ENCODE measurements around the gene CKMT2. TPM values are rescaled to one million over a fixed set of nuclear protein-coding genes. Genes with fewer than 3 reads are reported as not detected.

CKMT2 gene
- total RNA-seq, 1 donor from 2014 or later = 1,824 TPM

GRCh38 chr5:81242906-81243436 lies 9.8 kb downstream of the CKMT2 start:
- no peak for TF ChIP-seq CTCF (IDR thresholded peaks at IDR 0.05; ENCODE audit: borderline replicate concordance)
- intact Hi-C loops (cut with micrococcal nuclease) = no loop called here
- H3K36me3 ChIP-seq = peaks cover 34% of the 10 kb centered on the region
- no peaks in the 10 kb centered on the region for H3K27me3 ChIP-seq (ENCODE audit: low read depth)
- peak overlapping the region; percentile 97 for H3K27ac ChIP-seq (replicated peaks)
- no peaks in the 10 kb centered on the region for H3K9me3 ChIP-seq (replicated peaks)
- DNase-seq = no peak
- peak overlapping the region; percentile 70 for H3K4me3 ChIP-seq
- peaks cover 94% of the 10 kb centered on the region for H3K4me1 ChIP-seq

GRCh38 chr5:81244451-81244850 lies 11.3 kb downstream of the CKMT2 start:
- peaks cover 100% of the 10 kb centered on the region for H3K4me1 ChIP-seq
- peak overlapping the region; percentile 97 for H3K27ac ChIP-seq (replicated peaks)
- no peaks in the 10 kb centered on the region for H3K27me3 ChIP-seq (ENCODE audit: low read depth)
- no peak for DNase-seq
- peak overlapping the region; percentile 70 for H3K4me3 ChIP-seq
- peaks cover 34% of the 10 kb centered on the region for H3K36me3 ChIP-seq
- no peak for TF ChIP-seq CTCF (IDR thresholded peaks at IDR 0.05; ENCODE audit: borderline replicate concordance)
- H3K9me3 ChIP-seq (replicated peaks) = no peaks in the 10 kb centered on the region
- intact Hi-C loops (cut with micrococcal nuclease) = no loop called here

- peaks cover 36% of the 10 kb centered on the region for H3K36me3 ChIP-seq
- peak overlapping the region; percentile 70 for H3K4me3 ChIP-seq
- no peak for DNase-seq
- peak overlapping the region; percentile 97 for H3K27ac ChIP-seq (replicated peaks)
- H3K4me1 ChIP-seq = peaks cover 100% of the 10 kb centered on the region
- no peaks in the 10 kb centered on the region for H3K27me3 ChIP-seq (ENCODE audit: low read depth)
- intact Hi-C loops (cut with micrococcal nuclease) = no loop called here
- TF ChIP-seq CTCF (IDR thresholded peaks at IDR 0.05; ENCODE audit: borderline replicate concordance) = no peak
- no peaks in the 10 kb centered on the region for H3K9me3 ChIP-seq (replicated peaks)
These were observed 12.7 kb downstream of the CKMT2 start for GRCh38 chr5:81245871-81246235.

- DNase-seq = no peak
- Histone ChIP-seq H3K27ac (replicated peaks) (peak overlapping the region; percentile 97), H3K4me1 (peaks cover 100% of the 10 kb centered on the region), H3K36me3 (peaks cover 44% of the 10 kb centered on the region), H3K27me3 (ENCODE audit: low read depth) (no peaks in the 10 kb centered on the region), H3K4me3 (peak overlapping the region; percentile 70), H3K9me3 (replicated peaks) (no peaks in the 10 kb centered on the region)
- intact Hi-C loops (cut with micrococcal nuclease) = no loop called here
- no peak for TF ChIP-seq CTCF (IDR thresholded peaks at IDR 0.05; ENCODE audit: borderline replicate concordance)
These were observed 13.6 kb downstream of the CKMT2 start for GRCh38 chr5:81246697-81247096.

- no peaks in the 10 kb centered on the region for H3K9me3 ChIP-seq (replicated peaks)
- intact Hi-C loops (cut with micrococcal nuclease) = no loop called here
- H3K36me3 ChIP-seq = peaks cover 53% of the 10 kb centered on the region
- H3K27ac ChIP-seq (replicated peaks) = peak overlapping the region; percentile 97
- H3K4me3 ChIP-seq = no peak overlapping the region
- no peak for TF ChIP-seq CTCF (IDR thresholded peaks at IDR 0.05; ENCODE audit: borderline replicate concordance)
- no peaks in the 10 kb centered on the region for H3K27me3 ChIP-seq (ENCODE audit: low read depth)
- DNase-seq = no peak
- peaks cover 100% of the 10 kb centered on the region for H3K4me1 ChIP-seq
These were observed 14.4 kb downstream of the CKMT2 start for GRCh38 chr5:81247441-81247972.

Data from left ventricle myocardium inferior (tissue), 1 donor.